HG03139 (cell line): ENCODE data around the gene CCDC14.
"Not testable (repeated sequence)": the region's sequence is repeated elsewhere in the genome, so short reads cannot be mapped to it uniquely, and the experiment has no call there.

Source experiments
- ATAC-seq: cut with Tn5 transposase; IDR thresholded peaks from one replicate; pipeline ENCODE4 v1.9.1; 2021; ENCODE audit not compliant: unreplicated experiment

CCDC14 gene

GRCh38 chr3:123966799-123967198 lies 5.8 kb upstream of the CCDC14 start:
- ATAC-seq = not testable (repeated sequence)

- ATAC-seq = not testable (repeated sequence)
These were observed 3.8 kb upstream of the CCDC14 start for GRCh38 chr3:123964793-123965192.

GRCh38 chr3:123961508-123961856 lies 453 bp upstream of the CCDC14 start:
- no peak for ATAC-seq

- ATAC-seq = peak; percentile 65
These were observed 7.3 kb downstream of the CCDC14 start for GRCh38 chr3:123953735-123954134.

GRCh38 chr3:123952844-123953520 lies 8.0 kb downstream of the CCDC14 start:
- ATAC-seq = no peak

- ATAC-seq = no peak
These were observed 9.2 kb downstream of the CCDC14 start for GRCh38 chr3:123951522-123952447.

- ATAC-seq = no peak
These were observed 11.4 kb downstream of the CCDC14 start for GRCh38 chr3:123949641-123950040.

- no peak for ATAC-seq
These were observed 12.6 kb downstream of the CCDC14 start for GRCh38 chr3:123948449-123948848.

- ATAC-seq = no peak
These were observed 13.5 kb downstream of the CCDC14 start for GRCh38 chr3:123947482-123947881.

GRCh38 chr3:123941542-123941941 lies 19.5 kb downstream of the CCDC14 start:
- ATAC-seq = no peak

GRCh38 chr3:123941121-123941520 lies 19.9 kb downstream of the CCDC14 start:
- ATAC-seq = no peak

GRCh38 chr3:123939706-123940105 lies 21.3 kb downstream of the CCDC14 start:
- ATAC-seq = no peak

GRCh38 chr3:123936400-123936799 lies 24.6 kb downstream of the CCDC14 start:
- no peak for ATAC-seq

- ATAC-seq = no peak
These were observed 25.2 kb downstream of the CCDC14 start for GRCh38 chr3:123935830-123936229.

- ATAC-seq = no peak
These were observed 26.8 kb downstream of the CCDC14 start for GRCh38 chr3:123934250-123934649.

- ATAC-seq = no peak
These were observed 30.6 kb downstream of the CCDC14 start for GRCh38 chr3:123930445-123930844.

- no peak for ATAC-seq
These were observed 31.7 kb downstream of the CCDC14 start for GRCh38 chr3:123929325-123929724.

GRCh38 chr3:123926396-123926795 lies 34.6 kb downstream of the CCDC14 start:
- ATAC-seq = no peak

GRCh38 chr3:123920868-123921267 lies 40.2 kb downstream of the CCDC14 start:
- no peak for ATAC-seq

- no peak for ATAC-seq
These were observed 40.6 kb downstream of the CCDC14 start for GRCh38 chr3:123920383-123920782.

GRCh38 chr3:123919353-123919752 lies 41.7 kb downstream of the CCDC14 start:
- no peak for ATAC-seq

GRCh38 chr3:123914829-123915228 lies 46.2 kb downstream of the CCDC14 start:
- no peak for ATAC-seq
